HepG2 (cell line): Measurements from ENCODE around the gene IQSEC1. TPM values are rescaled to one million over a fixed set of nuclear protein-coding genes. Genes with fewer than 3 reads are reported as not detected.

Source experiments
- ATAC-seq: fragments of 200-7000 bp; cut with Tn5 transposase; 3 replicates; pipeline ENCODE4 v1.9.1; 2020; ENCODE audit warnings: mild to moderate bottlenecking, moderate library complexity
- BruUV-seq: library from RNA; stranded (reverse); fragments of 400-500 nt; replicated peaks from 2 replicates; lab custom pipeline; 2021; lab: Mats Ljungman, UMichigan
- CTCF ChIA-PET: fragments of 300-600 bp; formaldehyde crosslinking; extraction: SDS; loops from one replicate; lab custom pipeline; 2021; ENCODE audit warnings: low total read pairs, inconsistent platforms, low intra/inter-chr PET ratio; lab: Yijun Ruan, JAX
- POLR2A ChIA-PET: fragments of 350-600 bp; sonication (Branson Sonifier 250); formaldehyde crosslinking; loops from one replicate; lab custom pipeline; 2020; ENCODE audit warnings: antibody characterized with exemption, inconsistent platforms; lab: Yijun Ruan, JAX
- DNase-seq: peaks from one replicate; pipeline ENCODE4 v3.0.0-alpha.2; 2015; ENCODE audit warnings: low spot score
- FAIRE-seq: peaks from 3 replicates; lab custom pipeline; 2011; peaks lifted over from hg19 to GRCh38; lab: Jason Lieb, UNC
- H2AFZ ChIP-seq: one replicate; pipeline ENCODE4 v1.6.1; 2011; ENCODE audit warnings: low read length, inconsistent platforms
- H3K27ac ChIP-seq: fragments of 300-600 bp; 3 replicates; pipeline ENCODE4 v1.8.0; 2011; ENCODE audit warnings: mixed run types, mild to moderate bottlenecking, mixed read lengths, low read length, inconsistent platforms; ENCODE audit not compliant: insufficient read depth; ENCODE audit errors: extremely low read length
- H3K27me3 ChIP-seq, 2 experiments: fragments of 200-600 bp in 1 of 2; 2 replicates in 1 of 2; 3 replicates in 1 of 2; pipeline versions ENCODE4 v1.6.0 to v1.8.0; 2011; ENCODE audit warnings: low read length in 2 of 2, mild to moderate bottlenecking in 2 of 2, moderate library complexity in 2 of 2, inconsistent platforms in 1 of 2; ENCODE audit not compliant: insufficient read depth in 2 of 2, control insufficient read depth in 1 of 2
- H3K36me3 ChIP-seq, 2 experiments: fragments of 200-600 bp in 1 of 2; replicated peaks in 1 of 2; 2 replicates in 1 of 2; 3 replicates in 1 of 2; pipeline versions ENCODE4 v1.5.1 to v1.8.0; 2011; ENCODE audit warnings: low read length in 2 of 2, inconsistent platforms in 1 of 2; ENCODE audit not compliant: insufficient read depth in 2 of 2, control insufficient read depth in 1 of 2
- H3K4me1 ChIP-seq: 2 replicates; pipeline ENCODE4 v1.5.1; 2012; ENCODE audit warnings: low read length, inconsistent platforms; ENCODE audit not compliant: insufficient read depth
- H3K4me2 ChIP-seq: 2 replicates; pipeline ENCODE4 v1.6.0; 2011; ENCODE audit warnings: low read depth, low read length, inconsistent platforms
- H3K4me3 ChIP-seq, 3 experiments: fragments of 200-600 bp in 1 of 3; sonication (generic), shearing (Covaris generic) in 1 of 3; replicated peaks in 1 of 3; 2 replicates each; pipeline ENCODE4 v1.5.1; 2011 to 2016; ENCODE audit warnings: low read length in 3 of 3, inconsistent platforms in 2 of 3, low read depth in 2 of 3, mild to moderate bottlenecking in 2 of 3, control low read depth in 1 of 3, mixed read lengths in 1 of 3; ENCODE audit not compliant: insufficient read depth in 1 of 3
- H3K79me2 ChIP-seq: one replicate; pipeline ENCODE4 v1.6.1; 2011; ENCODE audit warnings: low read length, inconsistent platforms; ENCODE audit not compliant: insufficient read depth
- H3K9ac ChIP-seq: 2 replicates; pipeline ENCODE4 v1.6.0; 2011; ENCODE audit warnings: mild to moderate bottlenecking, low read depth, low read length, inconsistent platforms; ENCODE audit not compliant: insufficient read depth
- H3K9me3 ChIP-seq: 2 replicates; pipeline ENCODE4 v1.5.1; 2012; ENCODE audit warnings: mild to moderate bottlenecking, low read length
- H4K20me1 ChIP-seq: 2 replicates; pipeline ENCODE4 v1.6.0; 2011; ENCODE audit warnings: inconsistent platforms, mild to moderate bottlenecking, low read length, moderate library complexity; ENCODE audit not compliant: insufficient read depth
- HDAC2 ChIP-seq: sonication (generic); formaldehyde crosslinking; IDR thresholded peaks from 2 replicates; pipeline ENCODE4 v1.4.0; 2020; ENCODE audit warnings: missing genetic modification reagents
- NFATC3 ChIP-seq: sonication (generic); formaldehyde crosslinking; IDR thresholded peaks from 2 replicates; pipeline ENCODE4 v1.5.1; 2020; ENCODE audit warnings: mild to moderate bottlenecking, missing genetic modification reagents
- PTBP1 ChIP-seq: fragments of 200-400 bp; formaldehyde crosslinking; IDR thresholded peaks from 2 replicates; pipeline ENCODE4 v1.6.1; 2018; ENCODE audit warnings: low read length, low read depth; ENCODE audit not compliant: poor library complexity, severe bottlenecking
- SATB2 ChIP-seq: sonication (generic); formaldehyde crosslinking; IDR thresholded peaks from 2 replicates; pipeline ENCODE4 v1.5.0; 2020; ENCODE audit warnings: missing genetic modification reagents
- STAG1 ChIP-seq: sonication (generic); formaldehyde crosslinking; IDR thresholded peaks from 2 replicates; pipeline ENCODE4 v1.4.0; 2020; ENCODE audit warnings: missing genetic modification reagents
- TAF15 ChIP-seq: fragments of 200-400 bp; formaldehyde crosslinking; IDR thresholded peaks from one replicate; pipeline ENCODE4 v1.6.1; 2018; ENCODE audit warnings: mild to moderate bottlenecking, low read depth, low read length; ENCODE audit not compliant: poor library complexity, severe bottlenecking
- TGIF2 ChIP-seq: IDR thresholded peaks from 2 replicates; pipeline ENCODE4 v1.6.1; 2016; ENCODE audit warnings: control low read depth, missing compliant biosample characterization
- ZNF329 ChIP-seq: sonication (generic); formaldehyde crosslinking; IDR thresholded peaks from 2 replicates; pipeline ENCODE4 v1.9.0; 2021; ENCODE audit warnings: low read depth, mild to moderate bottlenecking, missing genetic modification reagents
- ZNF776 ChIP-seq: sonication (generic); formaldehyde crosslinking; IDR thresholded peaks from 2 replicates; pipeline ENCODE4 v1.4.0; 2020; ENCODE audit warnings: mild to moderate bottlenecking, missing genetic modification reagents
- ZNF800 ChIP-seq: sonication (generic); formaldehyde crosslinking; IDR thresholded peaks from 2 replicates; pipeline ENCODE4 v1.4.0; 2020; ENCODE audit warnings: missing genetic modification reagents
- WGBS: methylation state at CpG from one replicate; pipeline ENCODE4 v1.1.6; 2017; ENCODE audit warnings: low lambda C conversion rate; 5-methylcytosine and 5-hydroxymethylcytosine counted together
- in situ Hi-C: cut with HindIII; loops from 2 replicates; pipeline ENCODE4 v1.10.0; 2017; ENCODE audit warnings: low pct_unique_long_range_greater_than_20kb; ENCODE audit not compliant: extremely low pct_ligation_motif_present
- intact Hi-C: fragments of 100-400 bp; cut with micrococcal nuclease; formaldehyde crosslinking; loops from one replicate; pipeline ENCODE4 v1.10.0; 2022; ENCODE audit not compliant: unreplicated experiment
- polyA plus RNA-seq, 8 experiments: library from polyadenylated mRNA; depleted of rRNA in 3 of 8; stranded (reverse) in 7 of 8; unstranded in 1 of 8; fragments of >200 nt; fragmentation: Illumina TruSeq in 4 of 8; extraction: Trizol in 4 of 8; gene quantifications; 2 replicates each; pipeline versions ENCODE4 v1.2.1 to v1.2.3, GENCODE V29; 2011 to 2016; ENCODE audit warnings: low read depth in 4 of 8, missing spikeins in 1 of 8, mixed read lengths in 1 of 8; ENCODE audit not compliant: insufficient read depth in 1 of 8
- total RNA-seq, 5 experiments: library from RNA; depleted of rRNA; stranded (reverse); fragments of >200 nt; fragmentation: Illumina TruSeq; extraction: Trizol; gene quantifications; 2 replicates each; pipeline ENCODE4 v1.2.3, GENCODE V29; 2016; ENCODE audit warnings: low read depth in 1 of 5
- TF ChIP-seq, protein P1 (sequence below): sonication (generic); formaldehyde crosslinking; IDR thresholded peaks from 2 replicates; pipeline ENCODE4 v1.4.0; 2020; ENCODE audit warnings: missing genetic modification reagents
- TF ChIP-seq, protein P2 (sequence below): sonication (generic); formaldehyde crosslinking; IDR thresholded peaks from 2 replicates; pipeline ENCODE4 v1.5.1; 2020; ENCODE audit warnings: missing genetic modification reagents, mild to moderate bottlenecking, borderline replicate concordance

The IQSEC1 gene
- total and polyA plus RNA-seq, 2 of the 13 experiments (the other 11 are each of a cell fraction or from before 2014, with no cell fraction given), result 17.4 to 20.2 TPM

DNA sequence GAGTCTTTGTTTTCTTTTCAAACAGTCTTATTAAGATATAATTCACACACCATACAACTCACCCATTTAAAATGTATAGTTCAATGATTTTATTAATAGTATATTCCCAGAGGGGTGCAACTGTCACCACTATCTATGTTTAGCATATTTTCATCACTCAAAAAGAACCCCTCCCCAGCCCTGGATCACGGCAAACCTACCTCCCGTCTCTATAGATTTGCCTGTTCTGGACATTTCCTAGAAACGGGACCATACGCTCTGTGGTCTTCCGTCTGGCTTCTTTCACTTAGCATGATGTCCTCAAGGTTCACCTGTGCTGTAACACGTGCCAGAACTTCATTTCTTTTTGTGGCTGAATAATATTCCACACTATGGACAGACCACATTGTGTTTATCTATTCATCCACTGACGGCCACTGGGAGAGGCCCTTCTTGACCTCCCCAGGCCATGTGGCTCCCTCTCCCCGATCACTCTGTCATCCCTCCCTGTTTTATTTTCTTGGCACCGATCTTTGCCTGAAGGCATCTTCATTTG is 56.4 kb downstream of the IQSEC1 start:
- Histone ChIP-seq H3K4me1 (peaks cover 4% of the 10 kb centered on the region), H3K4me3 (no peak overlapping the region), H3K79me2 (no peaks in the 10 kb centered on the region), H3K4me2 (no peak overlapping the region), H3K9ac (no peak overlapping the region), H3K9me3 (no peaks in the 10 kb centered on the region), H2AFZ (no peak overlapping the region), H3K27me3 (no peaks in the 10 kb centered on the region), H3K27ac (no peak overlapping the region), H4K20me1 (no peaks in the 10 kb centered on the region), H3K36me3 (no peaks in the 10 kb centered on the region)
- 83% methylated on average over 9 of the region's 9 CpGs for WGBS
- CTCF ChIA-PET, result no interaction called here
- ATAC-seq (no peak), FAIRE-seq (no peak), DNase-seq (no peak)
- TF ChIP-seq TAF15 (no peak), TGIF2 (CRISPR knock-in tag) (no peak), PTBP1 (no peak), HDAC2 (no peak), STAG1 (CRISPR knock-in tag) (no peak), ZNF776 (CRISPR knock-in tag) (no peak), SATB2 (CRISPR knock-in tag) (no peak), NFATC3 (CRISPR knock-in tag) (no peak), ZNF329 (CRISPR knock-in tag) (no peak), ZNF800 (CRISPR knock-in tag) (no peak)
- TF ChIP-seq, protein P1, sequence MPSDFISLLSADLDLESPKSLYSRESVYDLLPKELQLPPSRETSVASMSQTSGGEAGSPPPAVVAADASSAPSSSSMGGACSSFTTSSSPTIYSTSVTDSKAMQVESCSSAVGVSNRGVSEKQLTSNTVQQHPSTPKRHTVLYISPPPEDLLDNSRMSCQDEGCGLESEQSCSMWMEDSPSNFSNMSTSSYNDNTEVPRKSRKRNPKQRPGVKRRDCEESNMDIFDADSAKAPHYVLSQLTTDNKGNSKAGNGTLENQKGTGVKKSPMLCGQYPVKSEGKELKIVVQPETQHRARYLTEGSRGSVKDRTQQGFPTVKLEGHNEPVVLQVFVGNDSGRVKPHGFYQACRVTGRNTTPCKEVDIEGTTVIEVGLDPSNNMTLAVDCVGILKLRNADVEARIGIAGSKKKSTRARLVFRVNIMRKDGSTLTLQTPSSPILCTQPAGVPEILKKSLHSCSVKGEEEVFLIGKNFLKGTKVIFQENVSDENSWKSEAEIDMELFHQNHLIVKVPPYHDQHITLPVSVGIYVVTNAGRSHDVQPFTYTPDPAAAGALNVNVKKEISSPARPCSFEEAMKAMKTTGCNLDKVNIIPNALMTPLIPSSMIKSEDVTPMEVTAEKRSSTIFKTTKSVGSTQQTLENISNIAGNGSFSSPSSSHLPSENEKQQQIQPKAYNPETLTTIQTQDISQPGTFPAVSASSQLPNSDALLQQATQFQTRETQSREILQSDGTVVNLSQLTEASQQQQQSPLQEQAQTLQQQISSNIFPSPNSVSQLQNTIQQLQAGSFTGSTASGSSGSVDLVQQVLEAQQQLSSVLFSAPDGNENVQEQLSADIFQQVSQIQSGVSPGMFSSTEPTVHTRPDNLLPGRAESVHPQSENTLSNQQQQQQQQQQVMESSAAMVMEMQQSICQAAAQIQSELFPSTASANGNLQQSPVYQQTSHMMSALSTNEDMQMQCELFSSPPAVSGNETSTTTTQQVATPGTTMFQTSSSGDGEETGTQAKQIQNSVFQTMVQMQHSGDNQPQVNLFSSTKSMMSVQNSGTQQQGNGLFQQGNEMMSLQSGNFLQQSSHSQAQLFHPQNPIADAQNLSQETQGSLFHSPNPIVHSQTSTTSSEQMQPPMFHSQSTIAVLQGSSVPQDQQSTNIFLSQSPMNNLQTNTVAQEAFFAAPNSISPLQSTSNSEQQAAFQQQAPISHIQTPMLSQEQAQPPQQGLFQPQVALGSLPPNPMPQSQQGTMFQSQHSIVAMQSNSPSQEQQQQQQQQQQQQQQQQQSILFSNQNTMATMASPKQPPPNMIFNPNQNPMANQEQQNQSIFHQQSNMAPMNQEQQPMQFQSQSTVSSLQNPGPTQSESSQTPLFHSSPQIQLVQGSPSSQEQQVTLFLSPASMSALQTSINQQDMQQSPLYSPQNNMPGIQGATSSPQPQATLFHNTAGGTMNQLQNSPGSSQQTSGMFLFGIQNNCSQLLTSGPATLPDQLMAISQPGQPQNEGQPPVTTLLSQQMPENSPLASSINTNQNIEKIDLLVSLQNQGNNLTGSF (CRISPR knock-in tag), result no peak
- TF ChIP-seq, protein P2, sequence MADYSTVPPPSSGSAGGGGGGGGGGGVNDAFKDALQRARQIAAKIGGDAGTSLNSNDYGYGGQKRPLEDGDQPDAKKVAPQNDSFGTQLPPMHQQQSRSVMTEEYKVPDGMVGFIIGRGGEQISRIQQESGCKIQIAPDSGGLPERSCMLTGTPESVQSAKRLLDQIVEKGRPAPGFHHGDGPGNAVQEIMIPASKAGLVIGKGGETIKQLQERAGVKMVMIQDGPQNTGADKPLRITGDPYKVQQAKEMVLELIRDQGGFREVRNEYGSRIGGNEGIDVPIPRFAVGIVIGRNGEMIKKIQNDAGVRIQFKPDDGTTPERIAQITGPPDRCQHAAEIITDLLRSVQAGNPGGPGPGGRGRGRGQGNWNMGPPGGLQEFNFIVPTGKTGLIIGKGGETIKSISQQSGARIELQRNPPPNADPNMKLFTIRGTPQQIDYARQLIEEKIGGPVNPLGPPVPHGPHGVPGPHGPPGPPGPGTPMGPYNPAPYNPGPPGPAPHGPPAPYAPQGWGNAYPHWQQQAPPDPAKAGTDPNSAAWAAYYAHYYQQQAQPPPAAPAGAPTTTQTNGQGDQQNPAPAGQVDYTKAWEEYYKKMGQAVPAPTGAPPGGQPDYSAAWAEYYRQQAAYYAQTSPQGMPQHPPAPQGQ (CRISPR knock-in tag), result no peak
- intact Hi-C loops (no loop called here), in situ Hi-C loops (no loop called here)
- BruUV-seq, result no TSS peak
- POLR2A ChIA-PET, result no interaction called here
